ENCODE data around the gene ATP8A2.

ATP8A2 gene

DNA sequence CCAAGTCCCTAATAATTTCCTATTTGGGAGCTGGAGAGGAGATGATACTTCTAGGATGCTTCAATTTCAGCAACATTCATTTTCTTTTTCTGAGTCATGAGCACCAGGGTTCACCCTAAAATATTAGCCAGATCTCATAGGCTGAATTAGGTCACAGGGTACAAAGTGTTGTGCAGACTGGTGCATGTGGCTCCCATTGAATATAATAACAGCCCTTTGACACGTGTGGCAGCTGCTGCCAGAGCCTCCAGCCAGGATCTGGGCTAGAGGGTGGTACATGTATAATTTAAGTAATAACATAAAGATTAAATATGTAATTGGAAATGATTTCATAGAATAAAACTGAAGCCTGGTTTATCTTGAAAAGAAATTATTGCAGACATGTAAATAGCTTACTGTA, 244.9 kb downstream of the ATP8A2 start:
- DNase-seq (ENCODE audit: low read depth, low spot score), result no peak

DNA sequence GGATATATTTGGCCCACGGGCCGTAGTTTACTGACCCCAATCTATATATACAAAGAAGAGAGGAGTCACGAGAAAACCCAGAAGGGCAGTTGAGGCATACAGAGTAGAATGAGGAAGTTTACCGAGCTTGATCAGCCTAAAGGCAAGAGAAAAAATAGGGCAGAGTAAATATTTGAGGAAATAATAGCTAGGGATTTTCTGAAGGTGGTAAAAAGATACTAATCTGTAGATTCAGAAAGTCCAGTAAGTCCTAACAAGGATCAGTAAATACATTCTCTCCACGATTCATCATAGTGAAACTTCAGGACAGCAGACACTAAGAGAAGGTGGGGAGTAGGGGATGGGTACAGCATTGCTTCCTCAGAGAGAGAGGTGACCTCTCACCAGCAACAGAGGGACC, 248.1 kb downstream of the ATP8A2 start:
- no peak for DNase-seq (ENCODE audit: low read depth, low spot score)

DNA sequence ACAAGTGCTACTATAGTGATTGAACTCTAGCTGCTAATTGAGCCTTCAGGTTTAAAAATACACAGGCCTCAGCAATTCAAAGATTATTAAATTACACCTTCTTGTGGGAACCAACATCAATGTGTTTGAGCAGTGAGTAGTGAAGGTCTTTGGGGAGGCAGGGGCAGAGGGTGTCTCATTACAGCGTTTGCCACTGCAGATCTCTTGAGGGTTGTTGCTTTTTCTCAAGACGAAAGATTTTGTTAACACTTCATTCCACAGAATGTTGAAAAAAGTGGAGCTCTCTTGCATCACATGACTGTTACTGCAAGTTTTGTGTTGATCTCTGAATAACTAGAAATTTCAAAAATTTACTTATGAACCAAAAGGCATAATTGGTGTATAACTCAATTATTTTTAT, 253.6 kb downstream of the ATP8A2 start:
- no peak for DNase-seq (ENCODE audit: low read depth, low spot score)

DNA sequence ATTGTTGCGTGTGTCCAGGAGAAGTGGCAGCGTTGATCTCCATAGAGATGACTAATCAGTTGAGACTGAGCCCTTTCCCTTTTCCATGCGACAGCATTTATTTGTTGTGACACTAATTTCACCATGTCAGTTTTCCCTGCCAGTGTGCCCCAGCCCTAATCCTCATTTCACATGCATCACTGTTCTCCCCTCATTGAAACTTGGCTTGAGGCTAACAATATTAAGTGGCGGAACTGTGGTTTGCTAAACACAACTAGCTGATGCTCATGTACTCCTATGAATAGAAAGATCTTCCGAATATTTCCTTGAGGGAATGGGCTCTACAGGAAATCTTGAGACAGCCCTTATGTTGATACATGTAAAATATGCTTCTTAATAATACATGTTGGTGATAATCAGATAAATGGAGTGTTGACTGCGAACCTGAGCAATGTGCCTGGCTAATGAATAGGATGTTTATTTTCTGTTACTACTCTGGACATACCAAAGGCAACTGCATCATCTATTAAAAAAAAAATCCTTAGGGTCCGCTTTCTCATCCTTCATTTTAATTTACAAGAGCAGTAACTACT, 258.6 kb downstream of the ATP8A2 start:
- no peak for DNase-seq (ENCODE audit: low read depth, low spot score)

DNA sequence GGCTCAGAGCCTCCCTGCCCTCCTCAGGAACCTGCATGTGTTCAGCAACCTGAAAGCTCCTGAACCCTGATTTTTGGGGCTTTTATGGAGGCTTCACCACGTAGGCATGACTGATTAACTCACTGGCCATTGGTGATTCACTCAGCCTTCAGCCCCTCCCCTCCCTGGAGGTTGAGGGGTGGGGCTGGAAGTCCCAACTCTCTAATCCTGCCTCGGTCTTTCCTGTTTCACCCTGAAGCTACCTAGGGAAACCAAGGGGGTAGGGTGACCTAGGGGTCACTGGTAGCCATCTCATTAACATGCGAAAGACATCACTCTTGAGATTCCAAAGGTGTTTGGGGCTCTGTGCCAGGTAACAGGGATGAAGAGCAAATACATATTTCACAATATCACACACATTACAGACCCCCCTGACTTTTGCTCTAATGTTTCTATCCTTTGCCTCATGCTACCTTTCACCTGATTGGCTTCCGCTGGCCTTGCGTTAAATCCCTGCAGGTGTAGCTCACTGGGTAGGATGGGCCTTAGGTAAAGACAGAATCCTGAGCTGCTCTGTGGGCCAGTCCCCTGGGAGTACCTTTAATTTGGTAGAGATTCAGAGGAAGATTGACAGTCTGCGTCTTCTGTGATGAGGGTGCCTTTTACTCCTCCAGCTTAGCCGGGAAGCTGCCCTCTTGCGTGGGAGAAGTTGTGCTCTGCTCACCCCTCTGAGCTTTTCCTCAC, 260.6 kb downstream of the ATP8A2 start:
- peak; percentile 27 for DNase-seq (ENCODE audit: low read depth, low spot score)

DNA sequence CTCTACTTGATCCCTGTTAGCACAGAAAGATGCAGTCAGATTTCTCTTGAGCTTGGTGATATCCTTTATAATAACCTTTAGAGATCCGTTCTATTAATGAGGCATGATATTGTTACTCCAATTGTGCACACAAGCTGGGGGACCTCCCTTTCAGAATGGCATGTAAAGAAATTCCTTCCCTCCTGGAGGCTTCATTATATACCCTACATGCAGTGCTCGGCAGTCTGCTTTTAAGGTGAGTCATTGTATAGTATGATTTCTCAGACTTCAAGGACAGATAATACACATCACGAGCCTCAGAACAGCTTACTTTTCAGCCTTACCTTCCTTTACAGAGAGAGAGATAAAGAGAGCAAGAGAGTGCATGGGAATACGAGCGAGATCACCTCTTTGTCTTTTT, 261.3 kb downstream of the ATP8A2 start:
- no peak for DNase-seq (ENCODE audit: low read depth, low spot score)

DNA sequence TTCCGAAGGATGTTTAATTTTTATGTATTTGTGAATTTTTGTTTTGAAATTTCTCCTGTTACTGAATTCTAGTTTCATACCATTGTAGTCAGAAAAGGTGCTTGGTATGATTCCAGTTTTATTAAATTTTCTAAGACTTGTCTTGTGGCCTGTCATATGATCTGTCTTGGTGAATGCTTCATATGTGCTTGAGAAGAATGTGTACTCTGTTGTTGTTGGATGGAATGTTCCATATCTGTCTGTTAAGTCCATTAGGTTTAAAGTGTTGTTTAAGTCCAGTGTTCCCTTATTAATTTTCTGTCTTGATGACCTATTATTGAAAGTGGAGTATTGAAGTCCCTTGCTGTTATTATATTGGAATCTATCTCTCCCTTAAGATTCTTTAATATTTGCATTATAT, 273.9 kb downstream of the ATP8A2 start:
- DNase-seq (ENCODE audit: low read depth, low spot score), result no peak

DNA sequence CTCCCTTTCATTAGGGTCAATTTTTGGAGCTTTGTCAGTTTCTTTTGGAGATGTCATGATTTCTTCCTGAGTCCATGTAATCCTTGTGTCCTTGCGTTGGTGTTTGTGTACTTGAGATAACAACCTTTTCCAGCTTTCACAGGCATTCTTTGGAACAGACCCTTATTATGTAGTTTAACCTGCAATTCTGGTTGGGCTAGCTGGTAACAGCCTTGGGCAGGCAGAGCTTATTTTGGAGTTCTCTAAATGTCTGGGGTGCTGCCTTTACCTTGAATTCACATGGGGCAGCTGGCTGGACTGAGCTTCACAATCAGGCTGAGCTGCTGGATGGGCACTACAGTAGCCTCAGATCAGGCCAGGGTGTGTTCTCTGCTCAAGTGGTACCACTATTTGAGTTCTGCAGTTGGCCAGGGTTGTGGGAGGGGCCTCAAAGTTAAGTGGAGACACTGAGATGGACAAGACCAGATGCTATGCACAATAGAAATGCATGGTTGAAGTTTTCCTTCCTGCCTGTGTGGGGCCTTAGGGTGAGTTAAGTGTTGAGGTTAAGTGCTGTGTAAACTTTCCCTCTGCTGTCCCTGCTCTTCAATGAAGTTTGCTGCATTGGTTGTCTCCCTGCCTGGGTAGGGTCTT, 277.3 kb downstream of the ATP8A2 start:
- DNase-seq (ENCODE audit: low read depth, low spot score), result peak; percentile 84

DNA sequence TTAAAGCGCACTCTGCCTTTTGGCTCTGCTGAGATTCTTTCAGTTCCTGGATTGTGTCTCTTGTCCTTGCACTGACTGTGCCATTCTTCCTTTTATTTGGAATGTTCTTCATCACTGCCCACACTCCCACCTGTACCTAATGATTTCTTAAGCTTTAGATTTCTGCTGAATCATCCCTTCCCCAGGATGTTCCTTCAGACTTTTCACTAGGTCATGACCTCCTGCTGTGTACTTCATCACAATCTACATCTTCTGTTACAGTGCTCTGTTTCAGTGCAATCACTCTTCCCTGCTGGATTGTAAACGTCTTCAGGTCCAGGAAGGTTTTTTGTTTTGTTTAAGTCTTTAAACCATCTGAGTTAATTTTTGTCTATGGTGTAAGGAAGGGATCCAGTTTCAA, 281.0 kb downstream of the ATP8A2 start:
- peak; percentile 17 for DNase-seq (ENCODE audit: low read depth, low spot score)

DNA sequence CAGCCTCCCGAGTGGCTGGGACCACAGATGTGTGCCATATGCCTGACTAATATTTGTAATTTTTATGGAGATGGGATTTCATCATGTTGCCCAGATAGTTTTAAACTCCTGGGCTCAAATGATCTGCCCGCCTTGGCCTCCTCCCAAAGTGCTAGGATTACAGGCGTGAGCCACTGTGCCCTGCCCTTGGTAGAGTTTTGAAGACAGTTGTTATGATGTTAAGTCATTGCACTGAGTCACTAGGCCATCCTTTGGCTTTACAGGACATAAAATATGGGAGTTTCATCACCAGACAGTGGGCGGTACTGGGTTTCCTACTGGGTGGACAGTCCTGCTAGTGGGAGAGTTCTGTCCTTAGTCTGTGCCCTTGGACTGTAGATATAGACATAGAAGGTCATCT, 282.5 kb downstream of the ATP8A2 start:
- no peak for DNase-seq (ENCODE audit: low read depth, low spot score)

DNA sequence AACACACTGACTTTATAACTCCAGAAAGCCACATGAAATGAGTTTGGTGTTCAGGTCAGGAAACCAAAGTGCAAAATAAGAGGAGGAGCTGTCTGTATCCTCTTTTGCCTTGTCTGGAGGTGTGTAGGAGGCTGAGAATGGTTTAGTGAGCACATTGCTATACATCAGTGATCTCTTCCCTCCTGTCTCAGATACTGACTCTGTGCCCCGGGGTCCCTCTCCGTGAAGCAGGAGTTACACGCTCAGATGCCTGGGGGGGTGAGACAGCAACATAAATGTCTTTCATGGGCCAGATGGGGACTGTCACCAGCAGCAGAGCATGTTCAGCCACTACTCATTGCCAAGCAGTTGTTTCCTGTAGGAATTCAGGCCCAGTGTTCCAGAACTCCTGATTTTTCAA, 285.4 kb downstream of the ATP8A2 start:
- DNase-seq (ENCODE audit: low read depth, low spot score), result no peak

DNA sequence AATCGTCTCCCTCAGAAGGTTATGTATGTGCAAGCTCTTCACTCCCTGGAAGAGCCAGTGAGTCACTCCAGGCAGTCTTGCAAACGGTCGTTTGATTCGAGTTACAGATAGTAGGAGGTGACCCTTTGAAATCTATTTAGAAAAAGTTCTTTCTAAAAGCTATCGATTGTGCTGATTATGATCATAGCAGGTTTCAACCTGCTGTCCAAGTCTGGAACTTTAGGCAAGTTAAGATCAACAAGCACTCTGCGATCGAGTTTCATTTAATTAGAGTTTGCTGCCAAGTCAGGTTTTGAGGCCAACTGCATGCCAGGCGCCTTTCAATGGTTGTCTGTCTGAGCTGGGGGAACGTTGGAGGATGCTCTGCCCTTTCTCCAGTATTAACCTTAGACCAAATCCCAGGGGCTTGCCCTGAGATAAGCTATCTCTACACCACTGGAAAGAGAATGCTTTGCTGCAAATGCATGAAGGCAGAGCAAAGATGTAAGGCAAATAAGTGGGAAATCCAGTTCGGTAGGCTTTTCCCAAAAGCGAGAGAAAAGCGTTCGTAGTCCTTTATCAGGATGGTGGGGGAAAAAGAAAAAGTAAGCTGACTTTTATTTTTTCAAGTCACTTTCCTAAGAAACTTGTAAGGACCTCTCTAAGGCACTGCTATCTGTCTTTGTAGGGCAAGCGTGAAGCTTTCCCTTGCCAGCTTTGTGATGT, 287.5 kb downstream of the ATP8A2 start:
- peak; percentile 32 for DNase-seq (ENCODE audit: low read depth, low spot score)

DNA sequence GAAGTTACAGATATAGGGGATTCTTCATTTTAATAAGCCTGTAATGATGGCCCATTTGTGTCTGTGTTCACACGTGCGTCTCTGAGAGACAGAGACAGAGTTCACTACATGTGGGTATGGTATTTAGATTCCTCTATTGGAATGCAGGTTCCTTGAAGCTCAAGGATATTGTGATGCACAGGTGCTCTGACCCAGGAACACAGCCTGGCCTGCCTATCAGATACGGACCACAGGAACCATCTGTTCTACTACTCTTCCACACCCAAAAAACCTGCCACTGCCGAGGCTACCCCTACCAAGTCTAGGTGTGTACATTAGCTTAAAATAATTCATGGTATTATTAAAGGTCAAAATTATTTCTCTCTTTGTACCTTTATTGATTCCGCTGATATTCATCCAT, 289.2 kb downstream of the ATP8A2 start:
- no peak for DNase-seq (ENCODE audit: low read depth, low spot score)

DNA sequence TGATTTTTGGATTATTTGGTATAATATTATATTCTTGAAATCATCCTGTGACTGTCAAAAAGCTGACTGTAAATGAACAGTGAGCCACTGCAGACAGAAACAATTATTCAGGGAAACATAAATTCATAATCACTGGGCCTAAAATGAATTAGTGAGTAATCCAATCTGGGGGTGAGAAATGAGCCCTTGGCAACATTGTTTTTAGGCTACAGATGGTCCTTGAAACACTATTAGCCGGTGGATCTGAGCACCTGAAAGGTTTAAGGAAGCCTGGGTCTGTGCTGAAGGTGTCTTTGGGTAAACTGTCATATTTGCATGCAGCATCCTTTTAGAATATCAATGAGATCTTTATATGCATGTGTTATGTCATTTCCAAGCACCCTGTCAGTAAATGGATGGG, 290.7 kb downstream of the ATP8A2 start:
- no peak for DNase-seq (ENCODE audit: low read depth, low spot score)

DNA sequence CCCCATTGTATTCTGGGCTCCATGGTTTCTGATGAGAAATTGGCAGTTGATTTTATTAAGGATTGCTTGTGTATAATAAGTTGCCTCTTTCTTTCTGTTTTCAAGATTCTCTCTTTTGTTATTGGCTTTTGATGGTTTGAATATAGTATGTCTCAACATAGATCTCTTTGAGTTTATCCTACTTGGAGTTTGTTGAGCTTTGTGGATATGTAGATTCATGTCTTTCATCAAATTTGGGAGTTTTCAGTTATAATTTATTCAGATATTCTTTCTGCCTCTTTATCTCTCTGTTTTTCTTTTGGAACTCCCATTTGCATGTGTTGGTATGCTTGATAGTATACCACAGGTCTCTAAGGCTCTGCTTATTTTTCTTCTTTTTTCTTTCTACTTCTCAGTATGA, 296.6 kb downstream of the ATP8A2 start:
- DNase-seq (ENCODE audit: low read depth, low spot score), result no peak

DNA sequence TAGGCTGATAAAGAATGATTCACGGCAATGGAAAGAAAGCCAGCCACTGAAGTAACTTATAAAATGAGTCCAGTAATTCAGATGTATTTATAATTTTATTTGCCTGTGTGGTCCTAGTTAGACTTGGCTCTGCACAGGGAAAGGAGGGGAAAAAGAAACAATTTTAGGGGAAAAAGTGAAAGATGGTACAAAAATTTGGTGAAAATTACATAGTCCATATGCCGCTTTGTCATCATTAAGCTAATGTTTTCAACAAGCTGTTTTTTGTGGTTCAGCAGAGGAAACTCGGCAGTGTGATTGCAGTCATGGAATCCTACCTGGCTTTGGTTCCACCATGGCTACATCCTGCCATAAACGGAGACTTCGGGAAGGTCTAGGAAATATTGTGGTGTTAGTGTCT, 301.9 kb downstream of the ATP8A2 start:
- no peak for DNase-seq (ENCODE audit: low read depth, low spot score)

DNA sequence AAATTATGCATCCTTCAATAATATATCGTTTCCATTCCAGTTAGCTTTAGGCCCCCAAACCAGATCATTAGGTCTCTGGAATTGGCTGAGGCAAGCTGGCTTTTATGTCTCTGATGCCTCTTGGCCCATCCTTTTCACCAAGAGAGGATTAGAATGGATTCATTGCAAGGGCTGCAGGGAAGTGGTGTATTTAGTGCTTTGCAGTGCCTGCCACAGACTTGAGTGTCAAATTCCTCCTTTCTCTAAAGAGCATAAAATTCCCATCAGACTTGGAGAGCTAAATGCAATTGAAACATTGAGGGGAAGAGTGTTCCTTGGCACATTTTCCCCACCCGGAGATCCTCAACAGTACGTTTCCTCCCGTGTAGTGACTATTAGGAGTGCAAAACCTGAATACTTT, 302.6 kb downstream of the ATP8A2 start:
- DNase-seq (ENCODE audit: low read depth, low spot score), result no peak

DNA sequence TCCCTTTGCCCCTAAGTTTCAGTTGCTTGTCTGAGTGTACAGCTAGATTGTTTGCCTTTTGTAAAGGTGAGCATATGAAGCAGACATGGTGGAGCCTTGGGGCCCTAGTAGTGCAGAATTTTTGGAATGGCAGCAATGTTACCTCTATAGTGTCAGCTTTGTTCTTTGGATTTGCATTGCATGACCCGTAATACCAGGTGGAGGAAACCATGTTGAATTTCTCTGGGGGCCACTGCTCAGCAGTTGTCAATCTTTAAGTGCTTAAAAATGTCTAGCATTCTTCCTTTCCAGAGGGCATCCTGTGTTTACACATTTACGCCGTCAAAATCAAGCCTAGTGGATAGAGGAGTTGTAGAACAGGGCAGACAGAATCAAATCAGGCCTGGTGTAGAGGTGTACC, 303.3 kb downstream of the ATP8A2 start:
- DNase-seq (ENCODE audit: low read depth, low spot score), result peak; percentile 5

DNA sequence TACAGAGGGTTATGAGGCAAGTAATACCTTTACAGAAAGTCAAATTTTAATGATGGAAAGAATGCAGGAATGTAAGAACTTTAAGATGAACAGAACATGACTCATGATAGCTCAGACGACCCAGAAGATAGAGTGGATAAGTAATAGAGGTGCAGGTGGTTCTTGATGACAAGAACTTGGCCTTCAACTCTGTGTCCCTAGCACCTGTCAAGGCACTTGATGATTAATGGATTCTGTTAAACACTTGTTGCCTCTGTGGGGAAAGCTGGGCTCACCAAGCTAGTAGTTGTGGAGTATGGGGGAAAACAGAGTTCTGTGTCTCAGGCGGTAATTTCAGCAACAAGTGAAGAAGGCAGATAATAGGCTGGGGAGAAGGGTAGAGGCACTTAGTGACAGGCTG, 306.2 kb downstream of the ATP8A2 start:
- DNase-seq (ENCODE audit: low read depth, low spot score), result no peak

DNA sequence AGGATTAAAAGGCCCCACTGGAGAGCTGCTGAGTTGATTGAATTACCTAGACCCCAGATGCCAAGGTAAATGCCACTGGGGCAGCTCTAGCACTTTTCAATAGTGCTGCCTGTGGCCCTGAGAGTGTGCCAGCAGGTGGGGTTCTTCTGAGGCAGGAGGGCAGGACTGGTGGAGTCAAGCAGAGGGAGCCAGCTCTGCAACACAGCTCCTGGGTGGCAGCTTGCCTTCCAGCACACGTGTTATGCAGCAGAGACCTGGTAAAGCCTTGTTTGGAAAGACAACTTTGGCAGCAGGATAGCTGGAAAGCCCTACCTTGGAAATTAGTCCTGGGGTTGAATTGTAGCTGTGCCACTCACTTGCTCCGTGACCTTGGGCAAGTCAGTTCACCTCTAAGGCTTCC, 306.6 kb downstream of the ATP8A2 start:
- no peak for DNase-seq (ENCODE audit: low read depth, low spot score)

DNA sequence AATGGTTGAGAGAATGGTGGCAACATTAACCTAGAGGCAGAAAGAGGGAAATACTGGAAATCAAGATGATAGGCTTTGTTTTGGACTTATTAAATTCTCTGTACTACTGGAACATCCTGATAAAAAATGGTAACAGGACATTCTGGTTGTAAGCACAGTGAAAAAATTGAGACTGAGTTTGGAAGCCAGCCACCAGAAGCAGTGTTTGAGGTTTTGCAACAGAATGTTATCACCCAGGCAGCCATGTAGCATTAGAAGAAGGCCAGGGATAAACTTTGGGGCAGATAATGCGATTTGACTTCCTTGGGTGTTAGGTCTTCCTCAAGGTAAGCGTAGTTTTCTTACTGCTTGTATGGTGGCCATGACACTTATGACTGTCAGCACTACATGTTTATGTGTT, 307.4 kb downstream of the ATP8A2 start:
- DNase-seq (ENCODE audit: low read depth, low spot score), result no peak

DNA sequence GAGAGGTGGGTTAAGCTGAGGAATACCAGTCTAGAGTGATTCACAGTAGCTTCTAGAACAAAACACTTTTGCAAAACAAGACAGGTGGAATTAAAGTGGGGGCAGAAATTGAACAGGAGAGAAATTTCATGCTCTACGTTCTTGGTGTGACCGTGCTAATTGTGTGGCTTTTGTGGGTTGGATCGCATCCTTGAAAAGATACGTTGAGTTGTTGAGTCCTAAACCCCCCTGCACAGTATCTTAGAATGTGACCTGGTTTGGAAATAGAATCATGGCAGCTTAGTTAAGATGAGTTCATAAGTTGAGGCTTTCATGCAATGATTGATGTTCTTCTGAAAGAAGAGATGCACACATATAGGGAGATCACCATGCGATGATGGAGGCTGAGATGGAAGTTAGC, 308.2 kb downstream of the ATP8A2 start:
- no peak for DNase-seq (ENCODE audit: low read depth, low spot score)

DNA sequence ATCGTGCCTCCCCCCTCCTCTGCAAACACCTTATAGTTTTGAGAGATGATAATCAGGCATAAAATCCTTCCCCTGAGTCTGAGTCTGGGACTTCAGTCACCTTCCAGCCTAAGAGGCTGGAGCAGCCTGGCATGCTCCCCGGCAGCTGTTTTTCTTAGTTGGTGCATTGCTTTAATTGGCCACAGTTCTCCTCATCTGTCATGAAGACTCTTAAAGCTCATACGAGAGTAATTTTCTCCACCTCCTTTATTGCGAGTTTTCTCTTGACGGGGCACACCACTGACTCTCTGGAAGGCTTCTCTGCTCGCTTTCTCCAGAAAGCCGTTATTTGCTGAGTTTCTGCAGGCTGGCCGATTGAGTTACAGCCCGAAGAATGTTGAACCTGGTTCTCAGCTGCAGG, 310.5 kb downstream of the ATP8A2 start:
- no peak for DNase-seq (ENCODE audit: low read depth, low spot score)

Data from ELF-1 (cell line).